ENCODE results near the gene NLGN1. TPM values are rescaled to one million over a fixed set of nuclear protein-coding genes. Genes with fewer than 3 reads are reported as not detected.

NLGN1 gene
- total RNA-seq, 1 experiment from 2014 or later, result not detected

DNA sequence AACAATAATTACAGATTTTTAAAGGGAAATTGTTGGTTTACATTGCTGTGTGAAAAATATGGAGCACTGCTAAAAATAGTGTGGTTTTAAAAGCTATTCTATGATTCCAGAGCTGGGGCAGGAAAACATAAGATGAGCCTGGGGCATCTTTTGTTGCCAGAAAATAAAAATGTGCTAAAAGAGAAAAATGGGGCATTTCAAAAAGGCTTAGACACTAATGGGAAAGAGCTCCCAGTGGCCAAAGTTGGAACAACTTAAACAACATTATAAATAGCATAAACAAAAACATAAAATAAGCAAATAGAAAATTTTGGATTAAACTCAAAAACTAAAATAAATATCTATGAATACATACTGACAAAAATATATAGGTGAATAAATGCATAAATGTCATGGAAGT is 478.9 kb downstream of the NLGN1 start:
- POLR2A ChIA-PET, result no interaction called here
- intact Hi-C loops (cut with micrococcal nuclease), result loop anchor here (10.0 kb wide), 1 partner anchor 142 kb away; no protein-coding TSS in a partner anchor
- peak; percentile 6 for DNase-seq (ENCODE audit: unreplicated experiment)
- no peak for TF ChIP-seq CTCF (IDR thresholded peaks at IDR 0.05; ENCODE audit: unreplicated experiment)
- no TSS peak for BruUV-seq (replicated peaks)
- no peaks in the 10 kb centered on the region for H3K4me1 Mint-ChIP-seq (ENCODE audit: insufficient read depth, unreplicated experiment)
- H3K27me3 Mint-ChIP-seq (ENCODE audit: insufficient read depth, unreplicated experiment), result no peaks in the 10 kb centered on the region
- H3K27ac Mint-ChIP-seq (ENCODE audit: low read depth, unreplicated experiment), result no peak overlapping the region
- H3K9me3 Mint-ChIP-seq (ENCODE audit: unreplicated experiment), result peaks cover 2% of the 10 kb centered on the region
- no peak overlapping the region for H3K4me3 Mint-ChIP-seq (ENCODE audit: unreplicated experiment)
- CTCF ChIA-PET, result interaction anchor here (0.8 kb wide), 1 partner anchor 317 kb away, joined by 3 read pairs; no protein-coding TSS in a partner anchor
- no peaks in the 10 kb centered on the region for H3K36me3 Mint-ChIP-seq (ENCODE audit: insufficient read depth, unreplicated experiment)

- no peaks in the 10 kb centered on the region for H3K27me3 Mint-ChIP-seq (ENCODE audit: insufficient read depth, unreplicated experiment)
- H3K4me1 Mint-ChIP-seq (ENCODE audit: insufficient read depth, unreplicated experiment), result peaks cover 5% of the 10 kb centered on the region
- POLR2A ChIA-PET, result interaction anchor here (0.6 to 1.0 kb wide), 5 partner anchors 14 to 983 kb away, joined by 3 read pairs; no protein-coding TSS in a partner anchor
- TF ChIP-seq CTCF (IDR thresholded peaks at IDR 0.05; ENCODE audit: unreplicated experiment), result no peak
- H3K9me3 Mint-ChIP-seq (ENCODE audit: unreplicated experiment), result no peaks in the 10 kb centered on the region
- H3K27ac Mint-ChIP-seq (ENCODE audit: low read depth, unreplicated experiment), result no peak overlapping the region
- intact Hi-C loops (cut with micrococcal nuclease), result no loop called here
- CTCF ChIA-PET, result no interaction called here
- no peak for DNase-seq (ENCODE audit: unreplicated experiment)
- H3K36me3 Mint-ChIP-seq (ENCODE audit: insufficient read depth, unreplicated experiment), result no peaks in the 10 kb centered on the region
- no TSS peak for BruUV-seq (replicated peaks)
- no peak overlapping the region for H3K4me3 Mint-ChIP-seq (ENCODE audit: unreplicated experiment)
Measured at GRCh38 chr3:173887888-173888287, 490.3 kb downstream of the NLGN1 start.

- no peak overlapping the region for H3K4me3 Mint-ChIP-seq (ENCODE audit: unreplicated experiment)
- intact Hi-C loops (cut with micrococcal nuclease), result no loop called here
Measured at GRCh38 chr3:173889596-173889995, 492.1 kb downstream of the NLGN1 start.

DNA sequence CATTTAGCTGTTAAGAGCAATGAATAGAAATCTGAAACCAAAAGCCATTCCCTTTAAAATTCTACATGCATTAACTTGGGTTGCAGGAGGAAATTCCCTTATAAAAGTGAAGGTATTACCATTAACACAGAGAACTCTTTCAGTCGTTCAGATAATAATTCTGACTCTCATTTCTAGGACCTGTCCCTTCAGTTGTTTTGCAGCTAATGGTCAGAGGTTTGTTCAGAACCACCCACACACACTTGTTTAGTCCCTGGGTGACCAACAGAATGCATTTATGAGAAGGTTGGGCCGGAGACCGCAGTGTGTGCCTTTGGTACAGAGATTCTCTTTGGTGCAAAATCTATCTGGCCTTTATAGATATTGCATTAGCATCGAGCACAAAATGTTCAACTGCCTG is 492.5 kb downstream of the NLGN1 start:
- BruUV-seq (replicated peaks), result no TSS peak
- H3K4me1 Mint-ChIP-seq (ENCODE audit: insufficient read depth, unreplicated experiment), result peaks cover 5% of the 10 kb centered on the region
- ChIA-PET CTCF (interaction anchor here (0.9 kb wide), 1 partner anchor 156 kb away, joined by 5 read pairs; no protein-coding TSS in a partner anchor), POLR2A (no interaction called here)
- no peaks in the 10 kb centered on the region for H3K27me3 Mint-ChIP-seq (ENCODE audit: insufficient read depth, unreplicated experiment)
- no peaks in the 10 kb centered on the region for H3K9me3 Mint-ChIP-seq (ENCODE audit: unreplicated experiment)
- no peak overlapping the region for H3K4me3 Mint-ChIP-seq (ENCODE audit: unreplicated experiment)
- H3K36me3 Mint-ChIP-seq (ENCODE audit: insufficient read depth, unreplicated experiment), result no peaks in the 10 kb centered on the region
- intact Hi-C loops (cut with micrococcal nuclease), result no loop called here
- TF ChIP-seq CTCF (IDR thresholded peaks at IDR 0.05; ENCODE audit: unreplicated experiment), result no peak
- H3K27ac Mint-ChIP-seq (ENCODE audit: low read depth, unreplicated experiment), result no peak overlapping the region
- no peak for DNase-seq (ENCODE audit: unreplicated experiment)

More at GRCh38 chr3:173889596-173889995, 492.1 kb downstream of the NLGN1 start:
- DNase-seq (ENCODE audit: unreplicated experiment), result no peak
- POLR2A ChIA-PET, result interaction anchor here (0.6 kb wide), 1 partner anchor 19 kb away, joined by 3 read pairs; no protein-coding TSS in a partner anchor
- CTCF ChIA-PET, result interaction anchor here (0.6 to 0.9 kb wide), 2 partner anchors 156 to 336 kb away, joined by 3 to 5 read pairs; no protein-coding TSS in a partner anchor
- no peaks in the 10 kb centered on the region for H3K9me3 Mint-ChIP-seq (ENCODE audit: unreplicated experiment)
- BruUV-seq (replicated peaks), result no TSS peak
- H3K36me3 Mint-ChIP-seq (ENCODE audit: insufficient read depth, unreplicated experiment), result no peaks in the 10 kb centered on the region
- no peak for TF ChIP-seq CTCF (IDR thresholded peaks at IDR 0.05; ENCODE audit: unreplicated experiment)
- H3K27ac Mint-ChIP-seq (ENCODE audit: low read depth, unreplicated experiment), result no peak overlapping the region
- H3K27me3 Mint-ChIP-seq (ENCODE audit: insufficient read depth, unreplicated experiment), result no peaks in the 10 kb centered on the region
- peaks cover 5% of the 10 kb centered on the region for H3K4me1 Mint-ChIP-seq (ENCODE audit: insufficient read depth, unreplicated experiment)

All from MCF 10A (cell line).